Muscle of back (tissue), 11 donors: ENCODE results near the gene LHPP. TPM values are rescaled to one million over a fixed set of nuclear protein-coding genes. Genes with fewer than 3 reads are reported as not detected.
"Not testable (repeated sequence)": the region's sequence is repeated elsewhere in the genome, so short reads cannot be mapped to it uniquely, and the experiment has no call there.

Source experiments
- DNase-seq, 3 donors: peaks; one replicate each; pipeline versions ENCODE4 v3.0.0 to v3.0.0-alpha.2; 2013
- polyA plus RNA-seq, 10 donors: library from polyadenylated mRNA; unstranded; fragments of 120-200 nt; gene quantifications; one replicate each; pipeline ENCODE4 v1.2.1, GENCODE V29; 2013; ENCODE audit not compliant: insufficient read length in 10 of 10

Gene LHPP
- polyA plus RNA-seq, 10 donors: 5.2 to 8.6 (median 7.5) TPM

GRCh38 chr10:124604214-124605000, 142.8 kb downstream of the LHPP start:
- DNase-seq: no peak

- DNase-seq: no peak
Observed at GRCh38 chr10:124605001-124605370, 143.4 kb downstream of the LHPP start.

- no peak for DNase-seq
Observed at GRCh38 chr10:124605481-124605855, 143.8 kb downstream of the LHPP start.

- no peak for DNase-seq
Observed at GRCh38 chr10:124605856-124606812, 144.5 kb downstream of the LHPP start.

GRCh38 chr10:124606822-124607221, 145.2 kb downstream of the LHPP start:
- no peak for DNase-seq

- DNase-seq: no peak
Observed at GRCh38 chr10:124607693-124608092, 146.1 kb downstream of the LHPP start.

- DNase-seq: no peak
Observed at GRCh38 chr10:124608093-124608721, 146.6 kb downstream of the LHPP start.

- no peak for DNase-seq
Observed at GRCh38 chr10:124609698-124610097, 148.1 kb downstream of the LHPP start.

GRCh38 chr10:124610186-124610585, 148.6 kb downstream of the LHPP start:
- DNase-seq: not testable (repeated sequence)

GRCh38 chr10:124610851-124611250, 149.2 kb downstream of the LHPP start:
- DNase-seq: not testable (repeated sequence)

- no peak for DNase-seq
Observed at GRCh38 chr10:124611738-124612137, 150.1 kb downstream of the LHPP start.

GRCh38 chr10:124612611-124613498, 151.2 kb downstream of the LHPP start:
- DNase-seq: peak in 1 of 3 donors; percentile 52

- DNase-seq: no peak
Observed at GRCh38 chr10:124614003-124614659, 152.5 kb downstream of the LHPP start.

- DNase-seq: no peak
Observed at GRCh38 chr10:124615259-124615658, 153.6 kb downstream of the LHPP start.

- DNase-seq: no peak
Observed at GRCh38 chr10:124616040-124616835, 154.6 kb downstream of the LHPP start.

GRCh38 chr10:124616836-124617130, 155.2 kb downstream of the LHPP start:
- no peak for DNase-seq

- no peak for DNase-seq
Observed at GRCh38 chr10:124618470-124619073, 156.9 kb downstream of the LHPP start.

- no peak for DNase-seq
Observed at GRCh38 chr10:124619195-124619594, 157.6 kb downstream of the LHPP start.

- no peak for DNase-seq
Observed at GRCh38 chr10:124619802-124620490, 158.3 kb downstream of the LHPP start.
